GM21515 (cell line): Measurements from ENCODE around the gene ZYX.
A peak's percentile ranks its signal among the peaks of the same experiment; 100 is the strongest.

Experiments used
- ATAC-seq: cut with Tn5 transposase; IDR thresholded peaks from one replicate; pipeline ENCODE4 v1.9.1; 2021; ENCODE audit not compliant: unreplicated experiment

The ZYX gene, protein sequence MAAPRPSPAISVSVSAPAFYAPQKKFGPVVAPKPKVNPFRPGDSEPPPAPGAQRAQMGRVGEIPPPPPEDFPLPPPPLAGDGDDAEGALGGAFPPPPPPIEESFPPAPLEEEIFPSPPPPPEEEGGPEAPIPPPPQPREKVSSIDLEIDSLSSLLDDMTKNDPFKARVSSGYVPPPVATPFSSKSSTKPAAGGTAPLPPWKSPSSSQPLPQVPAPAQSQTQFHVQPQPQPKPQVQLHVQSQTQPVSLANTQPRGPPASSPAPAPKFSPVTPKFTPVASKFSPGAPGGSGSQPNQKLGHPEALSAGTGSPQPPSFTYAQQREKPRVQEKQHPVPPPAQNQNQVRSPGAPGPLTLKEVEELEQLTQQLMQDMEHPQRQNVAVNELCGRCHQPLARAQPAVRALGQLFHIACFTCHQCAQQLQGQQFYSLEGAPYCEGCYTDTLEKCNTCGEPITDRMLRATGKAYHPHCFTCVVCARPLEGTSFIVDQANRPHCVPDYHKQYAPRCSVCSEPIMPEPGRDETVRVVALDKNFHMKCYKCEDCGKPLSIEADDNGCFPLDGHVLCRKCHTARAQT

GRCh38 chr7:143380646-143381426 is at the start of gene ZYX:
TSS of gene ZYX (plus strand) at chr7:143381345. CDS start at chr7:143381572, 227 bp downstream.
- peak; percentile 78 for ATAC-seq

DNA sequence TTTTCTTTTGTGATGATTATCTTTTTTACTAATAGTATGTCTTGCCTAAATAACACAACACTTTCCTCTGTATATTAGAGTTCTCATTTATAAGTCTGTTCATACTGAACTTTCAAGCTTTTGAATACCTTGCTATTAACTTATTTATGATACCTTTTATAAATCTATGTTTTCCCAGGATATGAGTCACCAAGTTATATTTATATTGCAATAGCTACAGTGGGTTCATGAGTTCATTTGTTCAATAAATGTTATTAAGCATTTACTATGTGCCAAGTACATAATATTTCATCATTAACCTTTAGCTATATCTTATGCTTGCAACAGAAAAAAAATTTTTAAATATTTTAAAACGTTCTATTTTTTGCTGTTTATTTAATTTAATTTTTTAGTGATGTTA is 46.9 kb upstream of the ZYX start:
- ATAC-seq = no peak

DNA sequence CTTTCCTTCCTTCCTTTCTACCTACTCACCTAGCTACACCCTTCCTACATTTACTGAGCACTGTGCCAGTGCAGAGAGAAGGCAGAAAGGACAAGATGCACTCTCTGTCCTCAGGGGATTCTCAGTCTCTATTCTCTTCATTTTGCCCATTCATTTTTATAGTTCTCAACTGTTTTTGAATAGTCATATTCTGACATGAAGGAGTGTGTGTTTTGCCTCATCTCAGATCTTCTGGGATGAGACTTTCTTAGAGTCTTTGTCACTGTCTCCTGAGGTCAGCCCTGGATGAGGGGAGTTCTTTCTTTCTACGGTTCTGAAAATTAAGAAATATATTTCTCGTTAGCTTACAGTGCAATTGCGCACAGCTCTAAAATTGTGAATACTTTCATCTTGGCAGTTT is 43.9 kb upstream of the ZYX start:
- no peak for ATAC-seq

DNA sequence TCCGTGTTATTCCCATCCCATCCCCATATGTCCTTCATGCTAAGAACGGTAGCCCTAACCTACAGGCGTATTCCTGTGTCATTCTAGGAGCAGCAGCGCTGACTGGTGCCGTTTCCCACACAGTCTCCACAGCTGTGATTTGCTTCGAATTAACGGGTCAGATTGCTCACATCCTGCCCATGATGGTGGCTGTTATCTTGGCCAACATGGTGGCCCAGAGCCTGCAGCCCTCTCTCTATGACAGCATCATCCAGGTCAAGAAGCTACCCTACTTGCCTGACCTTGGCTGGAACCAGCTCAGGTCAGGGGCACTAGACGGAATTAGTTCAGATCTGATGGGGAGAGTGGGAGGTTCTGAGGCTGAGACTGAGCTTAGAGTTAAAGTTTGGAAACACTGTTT is 39.3 kb upstream of the ZYX start:
- no peak for ATAC-seq

DNA sequence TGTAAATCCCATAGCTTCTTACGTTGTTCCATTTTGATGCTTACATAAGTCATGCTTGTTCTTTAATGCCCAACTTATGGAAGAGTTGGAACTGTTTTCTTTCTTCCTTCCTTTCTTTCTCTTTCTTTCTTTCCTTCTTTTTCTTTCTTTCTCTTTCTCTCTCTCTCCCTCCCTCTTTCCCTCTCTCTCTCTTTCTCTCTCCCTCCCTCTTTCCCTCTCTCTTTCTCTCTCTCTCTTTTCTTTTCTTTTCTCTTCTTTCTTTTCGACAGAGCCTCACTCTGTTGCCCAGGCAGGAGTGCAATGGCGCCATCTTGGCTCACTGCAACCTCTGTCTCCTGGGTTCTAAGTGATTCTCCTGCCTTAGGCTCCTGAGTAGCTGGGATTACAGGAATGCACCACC is 37.5 kb upstream of the ZYX start:
- no peak for ATAC-seq

DNA sequence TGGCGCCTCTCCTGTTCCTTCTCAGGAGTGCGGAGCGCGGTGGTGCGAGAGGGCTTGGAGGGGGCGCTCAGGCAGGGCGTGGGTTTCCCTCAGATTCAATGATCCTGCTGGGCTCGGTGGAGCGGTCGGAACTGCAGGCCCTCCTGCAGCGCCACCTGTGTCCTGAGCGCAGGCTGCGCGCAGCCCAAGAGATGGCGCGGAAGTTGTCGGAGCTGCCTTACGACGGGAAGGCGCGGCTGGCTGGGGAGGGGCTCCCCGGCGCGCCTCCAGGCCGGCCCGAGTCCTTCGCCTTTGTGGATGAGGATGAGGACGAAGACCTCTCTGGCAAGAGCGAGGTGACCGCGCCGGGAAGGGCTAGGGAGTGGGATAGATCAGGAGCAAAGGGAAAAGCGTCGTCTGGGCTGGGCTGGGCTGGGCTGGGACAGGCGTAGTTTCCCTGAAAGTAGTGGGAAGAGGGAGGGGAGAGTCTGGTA is 35.7 kb upstream of the ZYX start:
- peak; percentile 75 for ATAC-seq

GRCh38 chr7:143346018-143346417 is 35.1 kb upstream of the ZYX start:
- ATAC-seq = no peak

DNA sequence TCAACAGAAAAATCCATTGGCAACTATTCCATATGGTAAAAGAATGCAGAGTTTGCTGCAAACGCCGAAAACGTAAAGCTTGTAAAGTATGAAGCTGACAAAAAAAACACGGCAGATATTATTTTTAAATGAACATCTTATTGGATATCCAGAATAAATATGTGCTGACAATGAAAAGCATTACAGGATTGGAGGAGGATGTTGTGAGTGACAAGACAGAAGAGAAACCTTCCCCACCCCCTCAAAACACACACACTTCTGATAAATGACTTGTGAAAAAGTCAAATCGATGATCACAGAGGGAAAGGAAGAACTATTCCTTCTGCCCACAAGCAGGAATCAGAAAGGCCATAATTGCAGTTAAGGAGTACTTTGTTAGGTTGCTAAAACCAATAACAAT is 33.2 kb upstream of the ZYX start:
- ATAC-seq = no peak

- no peak for ATAC-seq
Observed at GRCh38 chr7:143351060-143351459, 30.1 kb upstream of the ZYX start.

GRCh38 chr7:143351574-143351973 is 29.6 kb upstream of the ZYX start:
- ATAC-seq = no peak

- ATAC-seq = no peak
Observed at GRCh38 chr7:143352531-143353002, 28.6 kb upstream of the ZYX start.

GRCh38 chr7:143354376-143354775 is 26.8 kb upstream of the ZYX start:
- no peak for ATAC-seq

DNA sequence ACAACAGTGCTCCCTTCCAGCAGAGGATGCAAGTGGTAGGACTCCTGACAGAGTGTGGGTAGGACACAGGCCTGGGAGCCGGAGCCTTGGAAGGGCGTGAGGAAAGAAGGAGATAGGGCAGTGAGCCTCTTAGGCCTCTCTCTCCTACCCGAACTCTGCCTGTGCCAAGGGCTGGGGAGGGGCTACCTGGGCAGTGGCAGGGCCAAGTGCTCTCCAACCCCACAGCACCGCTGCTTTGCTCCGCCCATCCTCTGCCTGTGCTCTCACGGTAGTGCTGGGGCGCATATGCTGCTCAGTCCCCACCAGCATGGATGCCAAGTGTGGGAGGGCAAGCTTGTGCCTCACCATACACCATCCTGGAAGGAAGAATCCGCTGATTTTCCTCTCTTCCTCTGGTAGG is 26.2 kb upstream of the ZYX start:
- ATAC-seq = no peak

GRCh38 chr7:143355450-143356385 is 25.4 kb upstream of the ZYX start:
- no peak for ATAC-seq

DNA sequence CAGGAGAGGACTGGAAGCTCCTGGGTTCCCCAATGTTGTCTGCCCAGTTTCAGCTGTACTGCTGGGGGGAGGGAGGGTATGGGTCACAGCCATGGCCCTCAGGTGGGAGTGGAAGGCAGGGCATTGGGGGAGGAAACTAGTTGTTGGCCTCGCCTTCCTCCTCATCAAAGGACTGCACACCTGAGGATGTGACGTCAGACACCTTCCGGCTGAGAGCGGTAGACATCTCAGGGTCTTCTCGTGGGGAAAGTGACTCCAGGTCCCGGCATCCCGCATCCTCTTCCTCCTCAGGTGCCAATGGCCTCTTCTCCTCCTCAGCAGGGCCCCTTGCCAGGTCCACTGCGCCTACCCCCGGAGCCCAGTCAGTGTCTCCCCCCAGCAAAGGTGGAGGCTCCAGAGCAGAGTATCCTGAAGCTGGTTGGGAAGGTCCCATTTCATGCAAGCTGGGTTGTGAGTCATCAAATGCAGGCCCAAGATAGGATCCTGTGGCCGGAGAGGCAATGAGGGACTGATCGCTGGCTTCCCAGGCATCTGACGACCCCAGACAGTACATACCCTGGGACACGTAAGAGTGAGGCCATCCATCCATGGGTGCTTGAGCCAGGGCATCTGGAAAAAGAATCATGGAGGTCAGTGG is 24.6 kb upstream of the ZYX start:
- ATAC-seq = no peak

DNA sequence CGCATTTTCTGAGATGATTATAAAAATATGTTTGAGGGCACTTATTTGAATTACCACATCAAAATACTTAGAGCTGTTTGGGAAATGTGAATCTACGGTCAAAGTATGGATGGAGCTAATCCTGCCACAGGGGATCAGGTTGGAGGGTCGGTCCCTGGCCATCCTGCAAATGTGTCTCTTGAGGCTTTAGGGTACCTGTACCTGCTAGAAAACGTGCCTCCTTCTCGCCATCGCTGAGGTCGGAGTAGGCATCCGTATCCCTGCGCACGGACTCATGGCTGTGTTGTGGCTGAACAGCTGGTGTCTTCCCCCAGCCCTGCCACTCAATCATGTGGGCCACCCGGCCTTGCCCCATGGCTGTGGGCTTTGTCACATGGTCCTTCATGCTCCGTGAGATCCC is 22.5 kb upstream of the ZYX start:
- no peak for ATAC-seq

GRCh38 chr7:143359771-143360353 is 21.3 kb upstream of the ZYX start:
- no peak for ATAC-seq

GRCh38 chr7:143360788-143361551 is 20.2 kb upstream of the ZYX start:
- ATAC-seq = no peak

DNA sequence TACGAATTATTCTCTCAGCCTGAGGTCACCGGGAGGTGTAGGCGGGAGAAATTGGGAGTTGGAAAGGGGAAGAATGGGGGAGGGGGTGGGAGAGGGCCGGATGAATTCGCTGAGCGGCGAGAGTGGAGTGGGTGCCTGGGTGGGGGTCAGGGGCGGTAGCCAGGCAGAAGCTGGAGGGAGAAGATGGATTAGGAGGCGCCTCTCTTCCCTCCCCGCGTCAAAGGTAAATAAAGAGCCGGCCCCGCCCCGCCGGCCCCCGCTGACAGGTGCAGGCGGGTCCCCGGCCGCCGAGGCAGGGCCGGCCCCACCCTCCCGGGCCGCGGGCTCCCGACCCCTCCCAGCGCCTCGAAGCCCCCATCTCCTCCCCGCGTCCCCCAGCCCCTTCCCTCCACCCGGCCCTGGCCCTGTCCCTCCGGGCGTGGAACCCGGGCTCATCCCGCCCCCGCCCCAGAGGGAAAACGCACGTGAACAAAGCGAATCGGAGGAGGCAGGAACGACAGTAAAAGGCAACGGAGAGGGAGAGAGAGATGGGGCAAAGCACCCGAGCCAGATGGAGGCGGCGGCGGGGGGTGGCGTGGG is 19.5 kb upstream of the ZYX start:
- ATAC-seq = no peak
